Natural killer cell treated with Interleukin-12 subunit alpha and Interleukin-12 subunit beta and Interleukin-15 and Interleukin-18, amount 100 ng/mL, for 72 hours (primary cell): Measurements from ENCODE around the gene HAND2. TPM values are rescaled to one million over a fixed set of nuclear protein-coding genes. Genes with fewer than 3 reads are reported as not detected.

Source experiments
- ATAC-seq, 2 donors: fragments of 150-1000 bp; cut with Tn5 transposase in 1 of 2; sonication (Bioruptor Pico), chemical (Tn5 transposase) in 1 of 2; 2 replicates each; pipeline ENCODE4 v1.10.0; 2021
- DNase-seq: peaks from one replicate; pipeline ENCODE4 v3.0.0; 2022; ENCODE audit warnings: low spot score
- H3K27ac Mint-ChIP-seq, 2 donors: 1 replicate in 1 of 2; 2 replicates in 1 of 2; pipeline ENCODE4 v1.8.0; 2022; ENCODE audit warnings: mixed read lengths in 2 of 2, mild to moderate bottlenecking in 1 of 2, moderate library complexity in 1 of 2
- H3K27me3 Mint-ChIP-seq, 2 donors: 1 replicate in 1 of 2; 2 replicates in 1 of 2; pipeline ENCODE4 v1.8.0; 2022; ENCODE audit warnings: mixed read lengths in 2 of 2
- H3K36me3 Mint-ChIP-seq: one replicate; pipeline ENCODE4 v1.8.0; 2022; ENCODE audit warnings: mixed read lengths
- H3K4me1 Mint-ChIP-seq, 2 donors: 1 replicate in 1 of 2; 2 replicates in 1 of 2; pipeline ENCODE4 v1.8.0; 2022; ENCODE audit warnings: low read depth in 2 of 2, mixed read lengths in 2 of 2, mild to moderate bottlenecking in 1 of 2
- H3K4me3 Mint-ChIP-seq: one replicate; pipeline ENCODE4 v1.8.0; 2022; ENCODE audit warnings: mixed read lengths
- H3K9me3 Mint-ChIP-seq: 2 replicates; pipeline ENCODE4 v1.8.0; 2022; ENCODE audit warnings: mixed read lengths
- total RNA-seq, 2 donors: library from RNA; stranded (reverse); gene quantifications; one replicate each; pipeline ENCODE4 v1.2.3, GENCODE V29; 2022

HAND2 gene
- total RNA-seq, 2 donors from 2014 or later = not detected

DNA sequence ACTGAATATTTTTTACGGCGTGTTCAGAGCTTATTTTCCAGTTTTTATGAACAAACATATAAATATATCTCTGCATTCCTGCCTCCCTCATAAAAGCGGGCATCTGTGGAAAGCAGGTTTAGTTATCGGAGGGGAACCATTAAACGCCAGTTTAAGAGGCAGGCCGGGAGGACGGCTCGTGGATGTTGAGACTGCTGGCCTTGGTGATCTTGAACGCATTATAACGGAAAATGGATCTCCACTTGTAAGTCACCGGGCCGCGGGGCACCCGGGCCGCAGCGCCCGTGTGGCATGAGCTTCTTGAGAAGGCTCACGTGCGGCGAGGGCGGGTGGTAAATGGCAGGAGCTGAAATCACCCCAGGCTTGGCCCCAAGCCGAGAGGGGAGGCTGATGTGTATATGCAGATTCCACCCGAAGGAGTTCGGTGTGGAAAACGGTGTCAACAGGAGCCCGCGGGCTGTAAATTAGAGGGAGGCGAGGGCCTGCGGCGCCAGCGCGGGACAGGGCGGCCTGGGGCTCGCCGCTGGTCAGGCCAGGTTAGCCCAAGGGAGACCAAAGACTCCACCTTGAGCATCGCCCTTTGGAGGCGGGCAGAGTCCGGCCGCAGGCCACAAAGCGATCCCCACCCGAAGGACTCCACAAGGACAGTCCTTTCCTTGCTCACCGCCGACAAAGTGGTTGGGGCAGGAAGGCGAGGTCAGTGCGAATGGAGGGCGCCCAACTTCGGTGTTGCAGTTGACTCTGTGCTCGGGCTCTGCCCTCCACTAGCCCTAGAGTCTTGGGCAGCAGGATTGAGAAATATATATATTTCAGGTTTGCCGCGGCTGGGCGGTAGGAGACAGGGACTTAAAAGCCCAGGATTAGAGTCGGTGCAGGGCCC, 1.3 kb upstream of the HAND2 start:
- ATAC-seq = no peak
- peaks cover 66 to 91% of the 10 kb centered on the region in 2 donors for H3K27me3 Mint-ChIP-seq
- H3K4me3 Mint-ChIP-seq = no peak overlapping the region
- H3K27ac Mint-ChIP-seq = no peak overlapping the region
- H3K36me3 Mint-ChIP-seq = peaks cover 14% of the 10 kb centered on the region
- no peak for DNase-seq
- peaks cover 4% of the 10 kb centered on the region for H3K9me3 Mint-ChIP-seq
- peaks cover 5 to 6% of the 10 kb centered on the region in 2 donors for H3K4me1 Mint-ChIP-seq

DNA sequence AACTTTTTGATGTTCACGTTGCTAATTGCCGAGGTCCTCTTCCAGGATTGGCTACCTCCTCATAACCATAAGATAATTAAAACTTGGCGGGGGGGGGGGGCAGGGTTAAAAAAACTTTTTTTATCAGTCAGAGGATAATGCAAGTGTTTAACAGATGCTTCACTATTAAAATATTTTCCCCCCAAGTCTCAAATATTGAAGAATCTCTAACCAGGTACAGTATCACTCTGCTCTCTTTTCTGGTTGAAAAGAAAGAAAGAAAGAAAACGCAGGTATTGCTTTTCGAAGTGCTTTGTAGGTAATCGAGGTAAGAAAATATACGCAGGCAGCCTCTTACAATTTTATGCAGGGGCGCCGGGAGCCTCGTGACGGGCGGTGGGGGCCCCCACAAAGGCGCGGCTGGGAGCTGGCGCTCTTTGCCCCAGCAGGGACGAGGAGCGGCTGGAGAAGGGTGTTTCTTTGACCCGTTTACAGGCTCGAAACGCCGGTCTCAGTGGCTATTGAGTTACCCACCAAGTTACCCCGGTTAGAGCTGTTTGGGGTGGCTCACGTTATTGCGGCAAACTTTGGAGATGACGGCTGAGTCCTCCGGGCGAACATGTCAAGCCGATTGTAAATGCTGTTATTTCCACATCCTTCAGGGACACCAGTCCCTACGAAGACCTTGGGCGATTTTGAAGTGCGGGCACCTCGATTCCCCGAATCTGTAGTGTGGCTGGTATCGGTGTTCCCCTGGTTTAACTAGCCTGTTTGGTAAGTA, 477 bp upstream of the HAND2 start:
- no peak for ATAC-seq
- no peak overlapping the region for H3K4me3 Mint-ChIP-seq
- peaks cover 66 to 91% of the 10 kb centered on the region in 2 donors for H3K27me3 Mint-ChIP-seq
- peaks cover 15% of the 10 kb centered on the region for H3K36me3 Mint-ChIP-seq
- H3K9me3 Mint-ChIP-seq = no peaks in the 10 kb centered on the region
- H3K4me1 Mint-ChIP-seq = peaks cover 5 to 10% of the 10 kb centered on the region in 2 donors
- H3K27ac Mint-ChIP-seq = no peak overlapping the region
- DNase-seq = no peak

DNA sequence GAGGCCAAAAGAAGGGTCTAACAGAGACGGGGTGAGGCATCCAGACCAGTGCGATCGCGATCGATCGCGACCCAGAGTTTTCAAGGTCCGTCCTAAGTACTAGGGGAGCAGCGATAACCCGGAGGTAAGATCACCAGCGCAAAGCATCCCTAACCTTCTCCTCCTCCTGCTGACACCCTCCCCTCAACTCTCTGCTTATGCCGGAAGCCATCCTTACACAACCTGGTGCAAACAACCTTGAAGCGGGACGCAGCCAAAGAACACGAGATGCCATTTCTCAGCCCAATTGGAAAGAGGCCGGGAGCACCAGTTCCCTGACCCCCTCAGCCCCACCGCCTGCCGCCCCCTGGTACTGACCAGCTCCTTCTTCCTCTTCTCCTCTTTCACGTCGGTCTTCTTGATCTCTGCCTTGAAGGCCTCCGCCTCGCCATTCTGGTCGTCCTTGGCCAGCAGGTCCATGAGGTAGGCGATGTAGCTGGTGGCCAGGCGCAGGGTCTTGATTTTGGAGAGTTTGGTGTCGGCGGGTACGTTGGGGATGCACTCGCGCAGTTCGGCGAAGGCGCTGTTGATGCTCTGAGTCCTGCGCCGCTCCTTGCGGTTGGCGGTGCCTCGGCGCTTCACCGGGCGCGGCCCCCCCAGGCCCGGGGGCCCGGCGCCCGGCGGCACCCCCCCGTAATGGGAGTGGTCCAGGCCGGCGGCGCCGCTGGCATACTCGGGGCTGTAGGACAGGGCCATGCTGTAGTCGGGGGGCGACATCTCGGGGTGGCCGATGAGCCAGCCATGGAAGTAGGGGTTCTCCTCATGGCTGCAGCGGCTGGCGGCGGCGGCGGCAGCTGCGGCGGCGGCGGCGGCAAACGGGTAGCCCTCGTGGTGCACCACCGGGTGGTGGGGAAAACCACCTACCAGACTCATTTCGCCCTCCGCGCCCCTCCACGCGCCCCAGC, 1.4 kb downstream of the HAND2 start:
- H3K27me3 Mint-ChIP-seq = peaks cover 60 to 87% of the 10 kb centered on the region in 2 donors
- H3K4me1 Mint-ChIP-seq = peaks cover 5 to 11% of the 10 kb centered on the region in 2 donors
- H3K27ac Mint-ChIP-seq = peak overlapping the region in 1 of 2 donors; percentile 29
- ATAC-seq (no peak), DNase-seq (no peak)
- no peaks in the 10 kb centered on the region for H3K9me3 Mint-ChIP-seq
- peaks cover 4% of the 10 kb centered on the region for H3K36me3 Mint-ChIP-seq
- no peak overlapping the region for H3K4me3 Mint-ChIP-seq

DNA sequence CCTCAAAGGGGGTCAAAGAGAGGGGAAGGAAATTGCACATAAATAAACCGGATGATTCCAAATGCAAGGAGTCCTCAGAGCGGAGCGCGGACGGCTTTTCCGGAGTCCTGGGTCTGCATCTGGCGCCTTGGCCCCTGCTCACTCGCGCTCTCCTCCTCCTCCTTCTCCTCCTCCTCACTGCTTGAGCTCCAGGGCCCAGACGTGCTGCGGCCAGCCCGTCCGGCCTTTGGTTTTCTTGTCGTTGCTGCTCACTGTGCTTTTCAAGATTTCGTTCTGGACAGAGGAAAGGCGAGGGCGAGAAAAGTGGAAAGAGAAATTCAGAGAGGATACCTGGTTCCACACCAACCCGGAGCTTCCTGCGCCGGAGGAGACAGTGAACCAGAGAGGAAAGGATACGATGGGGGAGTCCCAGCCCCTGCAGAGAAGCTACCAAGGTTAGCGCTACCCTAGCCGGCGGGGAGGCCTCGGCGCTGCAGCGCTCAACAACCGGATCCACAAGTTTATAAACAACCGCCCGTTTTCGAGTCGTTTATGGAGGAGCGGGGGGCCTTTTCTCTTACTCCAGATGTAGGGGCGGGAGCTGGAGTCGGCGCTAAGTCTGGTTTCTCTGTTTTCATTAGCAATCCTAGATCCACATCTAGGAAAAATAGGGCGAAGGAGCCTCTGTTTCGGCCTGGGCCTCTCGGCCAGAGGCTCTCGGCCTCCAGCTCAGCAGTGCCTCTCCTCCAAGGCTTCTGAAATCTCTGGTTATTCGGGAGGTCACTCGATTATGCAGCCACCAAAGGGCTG, 2.7 kb downstream of the HAND2 start:
- no peak for DNase-seq
- Mint-ChIP-seq H3K27ac (no peak overlapping the region), H3K4me1 (peaks cover 5 to 16% of the 10 kb centered on the region in 2 donors), H3K4me3 (no peak overlapping the region), H3K9me3 (no peaks in the 10 kb centered on the region), H3K27me3 (peaks cover 64 to 87% of the 10 kb centered on the region in 2 donors), H3K36me3 (peaks cover 4% of the 10 kb centered on the region)
- ATAC-seq = no peak

DNA sequence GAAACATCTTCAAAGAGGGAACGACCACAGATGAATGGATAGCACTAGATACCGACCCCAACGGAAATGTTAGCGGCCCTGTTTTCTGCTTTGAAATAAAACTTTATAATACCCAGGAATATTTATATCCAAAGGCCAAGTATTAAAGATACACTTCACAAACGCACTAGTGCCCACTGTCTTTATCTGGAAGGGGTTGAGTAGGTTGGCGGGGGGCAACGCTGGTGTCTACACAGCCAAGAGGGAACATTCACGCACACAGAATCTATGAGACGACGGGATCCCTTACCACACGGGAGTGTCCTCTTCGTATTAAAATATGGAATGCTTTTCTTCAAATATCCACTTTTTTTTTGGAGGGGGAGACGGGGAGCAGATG, 3.3 kb downstream of the HAND2 start:
- H3K27ac Mint-ChIP-seq = no peak overlapping the region
- H3K4me1 Mint-ChIP-seq = peaks cover 5 to 17% of the 10 kb centered on the region in 2 donors
- H3K4me3 Mint-ChIP-seq = no peak overlapping the region
- no peaks in the 10 kb centered on the region for H3K9me3 Mint-ChIP-seq
- peaks cover 4% of the 10 kb centered on the region for H3K36me3 Mint-ChIP-seq
- H3K27me3 Mint-ChIP-seq = peaks cover 64 to 83% of the 10 kb centered on the region in 2 donors
- DNase-seq (no peak), ATAC-seq (no peak)

DNA sequence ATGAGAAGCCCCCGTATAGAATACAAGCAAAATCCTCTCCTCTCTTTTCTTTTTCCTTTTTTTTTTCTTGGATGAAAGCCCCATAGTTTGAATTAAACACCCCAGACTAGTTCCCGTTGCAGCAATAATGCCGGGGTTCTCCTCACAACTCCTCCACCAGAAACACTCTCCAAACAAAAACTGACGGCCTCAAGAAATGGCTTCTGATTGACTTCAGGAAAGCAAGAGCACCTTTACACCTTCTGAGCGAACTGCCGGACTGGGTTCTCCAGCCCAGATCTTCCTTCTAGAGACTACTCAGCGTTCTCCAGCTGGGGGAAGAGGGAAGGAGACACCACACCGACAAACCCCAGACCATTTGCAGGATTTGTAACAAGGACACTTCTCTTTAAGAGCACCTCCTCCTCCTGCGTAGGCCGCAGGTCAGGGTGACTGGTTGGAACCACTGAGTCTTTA, 4.0 kb downstream of the HAND2 start:
- Mint-ChIP-seq H3K27ac (no peak overlapping the region), H3K36me3 (peaks cover 4% of the 10 kb centered on the region), H3K4me1 (peaks cover 5 to 15% of the 10 kb centered on the region in 2 donors), H3K27me3 (peaks cover 63 to 84% of the 10 kb centered on the region in 2 donors), H3K9me3 (no peaks in the 10 kb centered on the region), H3K4me3 (no peak overlapping the region)
- no peak for ATAC-seq
- no peak for DNase-seq

DNA sequence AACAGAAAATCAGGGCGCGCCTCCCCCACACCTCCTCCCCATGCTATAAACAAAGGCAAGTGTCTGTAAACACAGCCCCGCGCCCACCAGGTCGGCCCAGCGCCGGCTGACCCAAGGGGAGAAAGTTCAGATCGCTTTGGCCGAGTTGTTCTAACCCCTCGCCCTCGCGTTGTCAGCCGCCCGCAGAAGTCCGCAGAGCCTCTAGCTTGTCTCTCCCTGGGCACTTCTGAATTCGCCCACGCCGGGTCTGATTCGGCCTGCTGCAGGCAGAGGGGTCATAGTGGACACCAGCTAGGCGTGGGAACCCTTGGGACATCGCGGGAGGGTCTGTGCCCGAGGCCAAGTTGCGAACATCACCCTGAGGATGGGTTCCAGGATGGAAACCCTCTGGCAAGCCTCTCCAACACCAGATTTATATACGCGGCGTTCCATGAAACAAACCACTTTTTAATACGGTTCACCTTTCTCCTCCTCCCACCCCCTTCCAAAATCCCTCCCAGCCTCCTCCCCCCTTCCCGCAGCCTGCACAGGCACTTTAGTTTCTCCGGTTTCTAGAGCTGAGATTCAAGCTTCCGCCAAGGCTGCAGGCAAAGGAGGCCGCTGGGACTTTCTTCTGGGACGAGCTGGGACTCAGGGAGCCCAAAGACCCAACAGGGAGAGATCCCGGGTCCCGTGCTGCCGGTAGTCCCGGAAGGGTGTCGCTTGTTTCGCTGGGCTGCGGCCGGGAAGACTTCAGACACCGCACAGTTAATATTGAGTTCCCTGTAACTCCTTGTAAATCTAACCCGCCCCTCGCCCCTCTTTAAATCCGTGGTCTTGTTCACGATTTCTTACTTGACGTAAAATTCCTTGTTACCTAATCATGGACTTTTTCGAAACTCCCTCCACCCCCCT, 4.7 kb downstream of the HAND2 start:
- Mint-ChIP-seq H3K36me3 (peaks cover 6% of the 10 kb centered on the region), H3K9me3 (no peaks in the 10 kb centered on the region), H3K27ac (no peak overlapping the region), H3K27me3 (peaks cover 66 to 84% of the 10 kb centered on the region in 2 donors), H3K4me3 (no peak overlapping the region), H3K4me1 (peaks cover 5 to 15% of the 10 kb centered on the region in 2 donors)
- ATAC-seq (no peak), DNase-seq (no peak)

DNA sequence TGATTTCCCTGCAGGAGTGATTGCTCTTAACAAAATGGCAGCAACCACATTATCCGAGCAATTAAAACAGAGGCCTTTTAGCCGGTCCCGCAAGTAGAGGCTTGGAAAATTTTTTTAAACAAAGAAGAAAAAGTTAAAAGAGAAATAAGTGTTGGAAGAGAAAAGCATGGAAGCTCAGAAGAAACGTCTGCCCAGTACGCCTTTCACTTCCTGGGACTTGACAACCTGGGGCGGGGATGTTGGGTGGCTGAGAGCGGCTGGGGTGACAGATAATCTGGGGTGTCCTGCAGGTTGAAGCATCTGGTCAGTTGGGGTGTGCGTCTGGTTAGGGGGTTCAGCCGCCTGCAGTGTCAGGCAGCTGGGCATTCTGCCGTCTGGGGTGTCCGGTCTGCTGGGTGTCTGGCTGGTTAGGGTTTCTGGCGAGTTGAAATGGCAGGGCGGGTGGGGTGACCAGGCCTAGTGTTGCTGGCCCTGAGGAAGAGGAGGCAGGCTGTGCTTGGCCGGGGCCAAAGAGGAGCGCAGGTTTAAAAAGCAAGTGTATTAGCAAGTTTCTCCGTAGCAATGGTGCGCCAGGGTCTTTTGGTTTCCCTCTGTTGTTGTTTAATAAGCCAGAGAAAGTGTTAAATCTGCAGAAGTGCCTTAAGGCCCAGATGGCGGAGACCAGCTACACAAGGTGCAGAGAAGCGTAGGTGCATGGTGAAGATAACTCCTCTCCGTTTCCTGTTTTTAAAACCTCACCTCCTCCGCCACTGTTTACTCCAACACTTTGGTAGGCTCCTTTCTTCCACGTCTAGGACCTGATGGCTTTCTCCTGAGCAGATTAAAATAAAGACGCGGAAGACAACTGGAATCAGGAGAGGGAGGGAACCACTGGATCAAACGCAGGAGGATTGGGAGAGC, 5.6 kb downstream of the HAND2 start:
- Mint-ChIP-seq H3K36me3 (peaks cover 11% of the 10 kb centered on the region), H3K27ac (no peak overlapping the region), H3K9me3 (no peaks in the 10 kb centered on the region), H3K4me3 (no peak overlapping the region), H3K27me3 (peaks cover 67 to 84% of the 10 kb centered on the region in 2 donors), H3K4me1 (peaks cover 0 to 15% of the 10 kb centered on the region in 2 donors)
- DNase-seq (no peak), ATAC-seq (no peak)

DNA sequence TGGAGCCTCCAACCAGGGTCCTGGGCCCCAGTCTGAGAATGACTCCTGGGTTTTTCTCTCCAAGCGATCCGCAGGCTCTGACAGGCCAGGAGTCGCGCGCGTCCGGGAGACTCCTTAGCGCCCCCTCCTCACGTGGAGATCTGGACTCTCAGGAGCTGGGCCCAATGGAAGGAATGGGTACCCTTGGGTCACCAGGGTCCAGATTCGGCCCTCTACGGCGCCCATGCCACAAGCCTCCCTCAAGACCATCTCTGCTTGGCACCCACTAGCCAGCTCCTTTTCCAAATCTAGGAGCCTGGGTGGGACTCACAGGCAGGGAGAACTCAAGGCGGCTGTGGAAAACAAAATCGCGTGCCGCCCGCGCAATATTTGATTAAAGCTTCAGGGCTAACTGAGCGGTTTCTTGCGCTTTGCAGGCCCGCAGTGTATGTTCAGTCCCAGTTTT, 7.1 kb downstream of the HAND2 start:
- Mint-ChIP-seq H3K27me3 (peaks cover 62 to 83% of the 10 kb centered on the region in 2 donors), H3K27ac (no peak overlapping the region), H3K9me3 (no peaks in the 10 kb centered on the region), H3K4me1 (peaks cover 0 to 15% of the 10 kb centered on the region in 2 donors), H3K36me3 (peaks cover 11% of the 10 kb centered on the region), H3K4me3 (no peak overlapping the region)
- DNase-seq (no peak), ATAC-seq (no peak)

DNA sequence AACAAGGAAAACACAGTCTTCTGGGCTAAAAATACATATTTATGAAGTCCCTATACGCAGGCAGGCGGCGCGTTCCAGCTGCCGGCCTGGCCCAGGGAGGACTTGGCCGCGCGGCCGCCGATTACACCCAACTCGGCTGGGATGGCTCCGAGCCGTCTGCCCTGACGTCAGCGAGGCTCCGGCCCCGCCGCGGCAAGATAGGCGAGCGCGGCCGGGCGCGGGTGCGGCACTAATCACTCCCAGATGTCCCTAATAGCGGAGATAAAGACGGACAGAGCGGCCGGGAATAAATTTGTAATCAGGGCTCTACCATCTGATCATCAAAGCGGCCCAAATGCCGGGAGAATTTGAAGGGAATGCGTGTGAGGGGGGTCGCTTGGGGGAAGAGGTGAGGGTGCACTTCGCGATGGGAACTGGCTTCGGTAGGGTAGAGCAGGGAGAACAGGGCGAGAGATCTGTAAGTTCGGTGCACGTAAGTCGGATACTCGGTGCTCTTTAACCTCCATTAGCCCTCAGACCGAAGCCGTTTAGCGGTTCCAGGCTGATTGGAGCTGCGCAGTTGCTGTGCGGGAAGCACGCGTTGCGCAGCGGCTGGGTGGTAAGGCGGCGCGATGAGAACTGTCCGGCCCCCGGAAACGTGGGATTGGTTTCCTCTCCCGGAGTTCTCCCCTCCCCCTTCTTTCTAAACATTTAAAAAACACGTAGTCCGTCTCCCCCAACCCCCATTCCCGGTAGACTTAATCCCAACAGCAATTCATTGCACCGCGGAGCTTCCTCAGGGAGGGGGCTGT, 7.7 kb downstream of the HAND2 start:
- H3K27me3 Mint-ChIP-seq = peaks cover 61 to 81% of the 10 kb centered on the region in 2 donors
- DNase-seq (no peak), ATAC-seq (no peak)
- H3K27ac Mint-ChIP-seq = no peak overlapping the region
- no peak overlapping the region for H3K4me3 Mint-ChIP-seq
- peaks cover 0 to 14% of the 10 kb centered on the region in 2 donors for H3K4me1 Mint-ChIP-seq
- peaks cover 11% of the 10 kb centered on the region for H3K36me3 Mint-ChIP-seq
- H3K9me3 Mint-ChIP-seq = no peaks in the 10 kb centered on the region
